Smooth muscle cell (in vitro differentiated cells): Measurements from ENCODE around the gene CHST7. TPM values are rescaled to one million over a fixed set of nuclear protein-coding genes. Genes with fewer than 3 reads are reported as not detected.
A peak's percentile ranks its signal among the peaks of the same experiment; 100 is the strongest.

ENCODE experiments used
- DNase-seq: peaks from one replicate; lab custom pipeline; 2025; ENCODE audit not compliant: unreplicated experiment; lab: John Stamatoyannopoulos, UW
- H2AFZ ChIP-seq: fragments of 200-600 bp; sonication (generic); 2 replicates; pipeline ENCODE4 v1.6.0; 2016; ENCODE audit warnings: antibody characterized with exemption, low read depth, mild to moderate bottlenecking
- H3F3A ChIP-seq: fragments of 200-600 bp; sonication (generic); 2 replicates; pipeline ENCODE4 v1.6.0; 2017; ENCODE audit warnings: antibody characterized with exemption, low read depth
- H3K27ac ChIP-seq: fragments of 200-600 bp; sonication (generic); 2 replicates; pipeline ENCODE4 v1.5.1; 2016; ENCODE audit warnings: low read depth, mild to moderate bottlenecking
- H3K27me3 ChIP-seq: fragments of 200-600 bp; sonication (generic); 2 replicates; pipeline ENCODE4 v1.6.1; 2016; ENCODE audit warnings: low read depth, mild to moderate bottlenecking
- H3K36me3 ChIP-seq: fragments of 200-600 bp; sonication (generic); 2 replicates; pipeline ENCODE4 v1.5.1; 2016; ENCODE audit warnings: low read depth
- H3K4me1 ChIP-seq: fragments of 200-600 bp; sonication (generic); 2 replicates; pipeline ENCODE4 v1.5.1; 2016; ENCODE audit warnings: low read depth
- H3K4me2 ChIP-seq: fragments of 200-600 bp; sonication (generic); 2 replicates; pipeline ENCODE4 v1.6.0; 2016; ENCODE audit warnings: mild to moderate bottlenecking
- H3K4me3 ChIP-seq: fragments of 200-600 bp; sonication (generic); 2 replicates; pipeline ENCODE4 v1.5.1; 2016; ENCODE audit warnings: mild to moderate bottlenecking
- H3K79me2 ChIP-seq: fragments of 200-600 bp; sonication (generic); 2 replicates; pipeline ENCODE4 v1.6.0; 2016; ENCODE audit warnings: low read depth, mild to moderate bottlenecking
- H3K9ac ChIP-seq: fragments of 200-600 bp; sonication (generic); 2 replicates; pipeline ENCODE4 v1.6.0; 2016; ENCODE audit warnings: low read depth
- H3K9me3 ChIP-seq: fragments of 200-600 bp; sonication (generic); replicated peaks from 2 replicates; pipeline ENCODE4 v1.5.1; 2016; ENCODE audit warnings: low read depth
- H4K20me1 ChIP-seq: fragments of 200-600 bp; sonication (generic); 2 replicates; pipeline ENCODE4 v1.6.0; 2016; ENCODE audit warnings: low read depth
- WGBS: methylation state at CpG from one replicate; pipeline ENCODE4 v1.1.7; 2016; ENCODE audit warnings: low lambda C conversion rate; 5-methylcytosine and 5-hydroxymethylcytosine counted together
- polyA plus RNA-seq: library from polyadenylated mRNA; unstranded; fragments of >200 nt; fragmentation: Nextera tagmentation; extraction: Ambion mirVana; gene quantifications from 2 replicates; pipeline ENCODE4 v1.2.1, GENCODE V29; 2016
- total RNA-seq: library from RNA; depleted of rRNA; stranded (reverse); fragments of >200 nt; gene quantifications from 2 replicates; pipeline ENCODE4 v1.2.3, GENCODE V29; 2014
- TF ChIP-seq, protein P1 (sequence below): fragments of 200-600 bp; sonication (generic); IDR thresholded peaks from 2 replicates; pipeline ENCODE4 v1.5.1; 2017; ENCODE audit warnings: borderline replicate concordance, mild to moderate bottlenecking, antibody characterized with exemption; ENCODE audit not compliant: insufficient read depth, poor library complexity, severe bottlenecking

CHST7 gene
- total and polyA plus RNA-seq, 2 experiments from 2014 or later = 7.0 to 9.3 TPM

DNA sequence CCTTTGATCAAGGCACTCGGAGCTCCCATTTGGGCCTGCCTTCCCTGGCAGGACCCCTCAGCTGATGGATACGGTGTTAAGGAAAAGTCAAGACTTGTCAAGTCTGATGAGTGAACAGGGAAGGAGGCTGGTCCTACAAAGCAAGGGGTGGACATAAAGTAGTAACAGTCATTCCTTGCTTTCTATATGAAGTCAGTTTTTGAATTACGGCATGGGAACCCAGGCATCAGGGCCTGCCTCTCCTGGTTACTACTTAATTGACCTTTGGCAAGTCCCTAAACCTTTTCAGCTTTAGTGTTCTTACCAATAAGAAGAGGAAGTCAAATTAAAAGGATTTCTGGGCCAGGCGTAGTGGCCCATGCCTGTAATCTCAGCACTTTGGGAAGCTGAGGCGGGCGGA, 7.0 kb downstream of the CHST7 start:
- DNase-seq = no peak
- Histone ChIP-seq H3K36me3 (no peaks in the 10 kb centered on the region), H2AFZ (no peak overlapping the region), H3K79me2 (no peaks in the 10 kb centered on the region), H3F3A (no peaks in the 10 kb centered on the region), H3K4me2 (no peak overlapping the region), H3K4me3 (no peak overlapping the region), H4K20me1 (no peaks in the 10 kb centered on the region), H3K27me3 (no peaks in the 10 kb centered on the region), H3K4me1 (peaks cover 8% of the 10 kb centered on the region), H3K9ac (no peak overlapping the region), H3K27ac (no peak overlapping the region), H3K9me3 (no peaks in the 10 kb centered on the region)
- WGBS = 93% methylated on average over 6 of the region's 6 CpGs
- TF ChIP-seq, protein P1, sequence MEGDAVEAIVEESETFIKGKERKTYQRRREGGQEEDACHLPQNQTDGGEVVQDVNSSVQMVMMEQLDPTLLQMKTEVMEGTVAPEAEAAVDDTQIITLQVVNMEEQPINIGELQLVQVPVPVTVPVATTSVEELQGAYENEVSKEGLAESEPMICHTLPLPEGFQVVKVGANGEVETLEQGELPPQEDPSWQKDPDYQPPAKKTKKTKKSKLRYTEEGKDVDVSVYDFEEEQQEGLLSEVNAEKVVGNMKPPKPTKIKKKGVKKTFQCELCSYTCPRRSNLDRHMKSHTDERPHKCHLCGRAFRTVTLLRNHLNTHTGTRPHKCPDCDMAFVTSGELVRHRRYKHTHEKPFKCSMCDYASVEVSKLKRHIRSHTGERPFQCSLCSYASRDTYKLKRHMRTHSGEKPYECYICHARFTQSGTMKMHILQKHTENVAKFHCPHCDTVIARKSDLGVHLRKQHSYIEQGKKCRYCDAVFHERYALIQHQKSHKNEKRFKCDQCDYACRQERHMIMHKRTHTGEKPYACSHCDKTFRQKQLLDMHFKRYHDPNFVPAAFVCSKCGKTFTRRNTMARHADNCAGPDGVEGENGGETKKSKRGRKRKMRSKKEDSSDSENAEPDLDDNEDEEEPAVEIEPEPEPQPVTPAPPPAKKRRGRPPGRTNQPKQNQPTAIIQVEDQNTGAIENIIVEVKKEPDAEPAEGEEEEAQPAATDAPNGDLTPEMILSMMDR = no peak

DNA sequence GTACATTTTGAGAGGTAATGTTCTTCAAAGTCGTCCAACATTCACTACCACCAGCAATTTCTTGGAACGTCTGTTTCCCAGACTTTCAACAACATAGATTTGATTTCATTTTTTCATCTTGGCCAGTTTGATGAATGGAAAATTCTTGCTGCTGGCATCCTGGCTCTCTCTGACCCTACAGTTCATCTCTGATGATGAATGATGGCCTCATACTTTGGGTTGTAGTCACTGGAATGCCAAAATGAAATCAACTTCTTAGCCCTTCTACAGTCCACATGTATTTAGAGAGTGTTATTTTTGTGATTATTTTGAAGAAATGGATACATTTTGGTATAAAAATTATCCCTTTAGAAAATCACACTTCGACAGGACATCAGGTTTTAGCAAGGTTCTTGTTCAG, 8.8 kb downstream of the CHST7 start:
- Histone ChIP-seq H3K36me3 (no peaks in the 10 kb centered on the region), H3K9me3 (no peaks in the 10 kb centered on the region), H2AFZ (no peak overlapping the region), H3K4me2 (peak overlapping the region; percentile 51), H3F3A (no peaks in the 10 kb centered on the region), H4K20me1 (no peaks in the 10 kb centered on the region), H3K4me3 (no peak overlapping the region), H3K9ac (peak overlapping the region; percentile 37), H3K27me3 (no peaks in the 10 kb centered on the region), H3K27ac (peak overlapping the region; percentile 75), H3K4me1 (peaks cover 8% of the 10 kb centered on the region), H3K79me2 (no peaks in the 10 kb centered on the region)
- 69% methylated on average over 3 of the region's 3 CpGs for WGBS
- TF ChIP-seq, protein P1 = no peak
- no peak for DNase-seq

DNA sequence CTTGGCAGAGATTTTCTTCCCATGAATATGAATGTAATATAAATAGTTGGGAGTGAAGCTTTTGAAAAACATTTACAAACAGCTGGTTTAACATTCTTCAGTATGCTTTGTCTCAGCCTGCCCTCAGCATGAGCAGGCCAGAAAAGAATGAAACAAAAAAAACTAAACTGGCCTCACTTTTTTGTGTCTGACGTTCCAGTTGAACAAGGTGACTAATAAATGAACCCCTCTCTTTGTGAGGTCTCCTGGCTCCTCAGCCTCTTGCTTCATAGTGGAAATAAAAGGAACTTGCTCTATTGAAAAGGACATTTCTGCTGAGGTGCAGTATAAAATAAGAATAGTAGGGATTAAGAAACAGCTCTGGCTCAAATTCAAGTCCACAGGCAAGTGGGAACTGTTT, 9.4 kb downstream of the CHST7 start:
- no peak overlapping the region for H3K4me3 ChIP-seq
- DNase-seq = no peak
- peak overlapping the region; percentile 51 for H3K4me2 ChIP-seq
- H3K79me2 ChIP-seq = no peaks in the 10 kb centered on the region
- H3K27me3 ChIP-seq = no peaks in the 10 kb centered on the region
- H3K9ac ChIP-seq = peak overlapping the region; percentile 37
- H2AFZ ChIP-seq = no peak overlapping the region
- no peaks in the 10 kb centered on the region for H3K36me3 ChIP-seq
- no peaks in the 10 kb centered on the region for H3K9me3 ChIP-seq
- TF ChIP-seq, protein P1 = no peak
- 37% methylated on average over 1 of the region's 1 CpG for WGBS
- H3F3A ChIP-seq = no peaks in the 10 kb centered on the region
- peak overlapping the region; percentile 75 for H3K27ac ChIP-seq
- H4K20me1 ChIP-seq = no peaks in the 10 kb centered on the region
- peaks cover 12% of the 10 kb centered on the region for H3K4me1 ChIP-seq

DNA sequence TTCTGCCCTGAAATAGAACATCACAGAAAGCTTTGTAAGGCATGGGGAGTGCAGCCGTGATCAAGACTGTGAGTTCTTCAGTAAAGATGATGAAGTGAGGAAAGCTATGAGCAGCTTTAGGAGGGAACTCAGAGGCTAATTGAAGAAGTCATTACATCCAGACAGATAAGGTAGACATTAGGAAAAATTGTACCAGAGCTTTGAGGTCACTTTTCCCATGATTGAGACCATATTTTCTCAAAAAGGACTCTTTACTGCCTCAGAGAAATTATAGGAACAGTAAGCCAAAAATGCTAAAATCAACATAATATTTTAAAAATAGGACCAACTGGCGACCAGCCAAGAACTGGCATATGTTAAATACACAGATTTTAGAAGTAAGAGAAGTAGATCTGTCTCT, 11.2 kb downstream of the CHST7 start:
- DNase-seq = no peak
- Histone ChIP-seq H3K27ac (no peak overlapping the region), H3K4me2 (no peak overlapping the region), H3F3A (no peaks in the 10 kb centered on the region), H3K27me3 (no peaks in the 10 kb centered on the region), H3K36me3 (no peaks in the 10 kb centered on the region), H3K79me2 (no peaks in the 10 kb centered on the region), H4K20me1 (no peaks in the 10 kb centered on the region), H3K4me3 (no peak overlapping the region), H3K9ac (no peak overlapping the region), H2AFZ (no peak overlapping the region), H3K9me3 (no peaks in the 10 kb centered on the region), H3K4me1 (peaks cover 12% of the 10 kb centered on the region)
- TF ChIP-seq, protein P1 = no peak
- 69% methylated on average over 2 of the region's 2 CpGs for WGBS
